HCT116 (cell line): ENCODE measurements around the gene SYTL4. TPM values are rescaled to one million over a fixed set of nuclear protein-coding genes. Genes with fewer than 3 reads are reported as not detected.

ENCODE experiments used
- ATAC-seq: fragments of 200-7000 bp; cut with Tn5 transposase; 2 replicates; pipeline ENCODE4 v1.9.1; 2020; ENCODE audit warnings: mild to moderate bottlenecking, moderate library complexity
- BruUV-seq: library from RNA; stranded (reverse); fragments of 400-500 nt; replicated peaks from 2 replicates; lab custom pipeline; 2021; lab: Mats Ljungman, UMichigan
- CTCF ChIA-PET: fragments of 300-600 bp; sonication (Branson Sonifier 250); formaldehyde crosslinking; loops from one replicate; lab custom pipeline; 2021; ENCODE audit warnings: antibody characterized with exemption; lab: Charles Lee
- POLR2A ChIA-PET: fragments of 300-600, 350-600 bp; sonication (Branson Sonifier 250); formaldehyde crosslinking; loops from one replicate; lab custom pipeline; 2021; ENCODE audit warnings: antibody characterized with exemption; lab: Charles Lee
- RAD21 ChIA-PET, 2 experiments: fragments of 300-600 bp; sonication (Branson Sonifier 250); formaldehyde crosslinking; loops; one replicate each; lab custom pipeline; 2023; ENCODE audit warnings: low total read pairs in 2 of 2; ENCODE audit not compliant: uncharacterized antibody in 2 of 2, unreplicated experiment in 2 of 2, low non-redundant PET in 1 of 2; lab: Charles Lee
- DNase-seq: peaks from one replicate; pipeline ENCODE4 v3.0.0-alpha.2; 2010; ENCODE audit warnings: low read depth, low spot score
- H2AFZ ChIP-seq: fragments of 200-600 bp; shearing (Covaris generic), sonication (generic); 2 replicates; pipeline ENCODE4 v1.6.1; 2017; ENCODE audit warnings: low read depth, mixed run types, mixed read lengths, antibody characterized with exemption, low read length; ENCODE audit not compliant: poor library complexity, severe bottlenecking
- H3K27ac ChIP-seq: 2 replicates; pipeline ENCODE4 v1.5.1; 2012; ENCODE audit warnings: low read depth, low read length
- H3K27me3 ChIP-seq: fragments of 200-600 bp; sonication (generic); 2 replicates; pipeline ENCODE4 v1.6.1; 2016; ENCODE audit warnings: mixed run types, low read length, mixed read lengths; ENCODE audit not compliant: insufficient read depth
- H3K36me3 ChIP-seq, 2 experiments: fragments of 200-500 bp in 1 of 2; fragments of 200-600 bp in 1 of 2; sonication (Bioruptor generic) in 1 of 2; sonication (generic) in 1 of 2; 2 replicates each; pipeline versions ENCODE4 v1.5.1 to v1.6.1; 2014 to 2016; ENCODE audit warnings: low read length in 2 of 2, inconsistent platforms in 1 of 2, mixed read lengths in 1 of 2, mixed run types in 1 of 2; ENCODE audit not compliant: insufficient read depth in 2 of 2, control insufficient read depth in 1 of 2
- H3K4me1 ChIP-seq, 2 experiments: fragments of 200-600 bp in 1 of 2; sonication (generic) in 1 of 2; 2 replicates each; pipeline versions ENCODE4 v1.5.1 to v1.6.1; 2012 to 2017; ENCODE audit warnings: low read length in 2 of 2, inconsistent platforms in 1 of 2, mild to moderate bottlenecking in 1 of 2, mixed read lengths in 1 of 2, mixed run types in 1 of 2, moderate library complexity in 1 of 2; ENCODE audit not compliant: insufficient read depth in 2 of 2, control insufficient read depth in 1 of 2
- H3K4me2 ChIP-seq: fragments of 200-600 bp; sonication (generic); 2 replicates; pipeline ENCODE4 v1.6.1; 2017; ENCODE audit warnings: mixed run types, low read length, mixed read lengths
- H3K4me3 ChIP-seq, 2 experiments: fragments of 200-600 bp in 1 of 2; sonication (generic) in 1 of 2; replicated peaks in 1 of 2; 2 replicates each; pipeline ENCODE4 v1.5.1; 2011 to 2016; ENCODE audit warnings: low read length in 2 of 2, control low read depth in 1 of 2, low read depth in 1 of 2, mild to moderate bottlenecking in 1 of 2, mixed read lengths in 1 of 2, mixed run types in 1 of 2
- H3K79me2 ChIP-seq: fragments of 200-600 bp; sonication (generic); 2 replicates; pipeline ENCODE4 v1.6.1; 2017; ENCODE audit warnings: mild to moderate bottlenecking, mixed run types, low read length, moderate library complexity, mixed read lengths; ENCODE audit not compliant: insufficient read depth
- H3K9ac ChIP-seq: fragments of 200-600 bp; sonication (generic); 2 replicates; pipeline ENCODE4 v1.6.1; 2016; ENCODE audit warnings: low read length, mixed read lengths
- H3K9me2 ChIP-seq: fragments of 200-600 bp; sonication (generic), shearing (Covaris generic); 2 replicates; pipeline ENCODE4 v1.6.1; 2017; ENCODE audit warnings: mixed run types, mild to moderate bottlenecking, moderate library complexity; ENCODE audit not compliant: insufficient read depth
- H3K9me3 ChIP-seq, 2 experiments: fragments of 200-500 bp in 1 of 2; fragments of 200-600 bp in 1 of 2; sonication (Bioruptor generic) in 1 of 2; sonication (generic) in 1 of 2; 2 replicates each; pipeline ENCODE4 v1.6.1; 2014 to 2017; ENCODE audit warnings: low read length in 2 of 2, mixed read lengths in 2 of 2, inconsistent platforms in 1 of 2, low read depth in 1 of 2, mild to moderate bottlenecking in 1 of 2, mixed run types in 1 of 2, moderate library complexity in 1 of 2; ENCODE audit not compliant: control insufficient read depth in 1 of 2, insufficient read depth in 1 of 2
- H4K20me1 ChIP-seq: fragments of 200-600 bp; sonication (generic), shearing (Covaris generic); 2 replicates; pipeline ENCODE4 v1.6.1; 2017; ENCODE audit warnings: mixed run types, mild to moderate bottlenecking, moderate library complexity; ENCODE audit not compliant: insufficient read depth
- ATF3 ChIP-seq: IDR thresholded peaks from 2 replicates; pipeline ENCODE4 v1.6.1; 2012
- CEBPB ChIP-seq: IDR thresholded peaks from 2 replicates; pipeline ENCODE4 v1.6.1; 2012; ENCODE audit warnings: low read depth
- EZH2 ChIP-seq: fragments of 200-600 bp; sonication (generic); IDR thresholded peaks from 2 replicates; pipeline ENCODE4 v1.6.1; 2017; ENCODE audit warnings: antibody characterized with exemption, mixed run types
- EZH2phosphoT487 ChIP-seq: fragments of 200-600 bp; IDR thresholded peaks from 2 replicates; pipeline ENCODE4 v1.6.1; 2018; ENCODE audit warnings: antibody characterized with exemption, borderline replicate concordance
- FOSL1 ChIP-seq: IDR thresholded peaks from 2 replicates; pipeline ENCODE4 v1.6.1; 2012; ENCODE audit warnings: low read depth
- RAD21 ChIP-seq: IDR thresholded peaks from 2 replicates; pipeline ENCODE4 v1.6.1; 2012; ENCODE audit warnings: low read depth, mild to moderate bottlenecking
- REST ChIP-seq: IDR thresholded peaks from 2 replicates; pipeline ENCODE4 v1.6.1; 2012; ENCODE audit warnings: low read depth
- SIN3A ChIP-seq: IDR thresholded peaks from 2 replicates; pipeline ENCODE4 v1.6.1; 2012; ENCODE audit warnings: low read depth
- SP1 ChIP-seq: IDR thresholded peaks from 2 replicates; pipeline ENCODE4 v1.6.1; 2012; ENCODE audit warnings: low read depth
- YY1 ChIP-seq: IDR thresholded peaks from 2 replicates; pipeline ENCODE4 v1.6.1; 2011; ENCODE audit warnings: low read length, low read depth, moderate library complexity, mild to moderate bottlenecking; ENCODE audit not compliant: insufficient replicate concordance; ENCODE audit errors: extremely low read depth
- intact Hi-C: fragments of 100-400 bp; cut with micrococcal nuclease; formaldehyde crosslinking; loops from 2 replicates; pipeline ENCODE4 v1.10.0; 2022
- total RNA-seq: library from RNA; stranded (reverse); gene quantifications from one replicate; pipeline ENCODE4 v1.2.1, GENCODE V29; 2021; ENCODE audit not compliant: unreplicated experiment
- TF ChIP-seq, protein P1 (sequence below): IDR thresholded peaks from 2 replicates; pipeline ENCODE4 v1.6.1; 2011; ENCODE audit warnings: mild to moderate bottlenecking, low read length, moderate library complexity; ENCODE audit not compliant: insufficient replicate concordance; ENCODE audit errors: extremely low read depth
- TF ChIP-seq, protein P2 (sequence below): IDR thresholded peaks from 2 replicates; pipeline ENCODE4 v1.6.1; 2012

The SYTL4 gene
- total RNA-seq, 1 experiment from 2014 or later, result 8.8 TPM

DNA sequence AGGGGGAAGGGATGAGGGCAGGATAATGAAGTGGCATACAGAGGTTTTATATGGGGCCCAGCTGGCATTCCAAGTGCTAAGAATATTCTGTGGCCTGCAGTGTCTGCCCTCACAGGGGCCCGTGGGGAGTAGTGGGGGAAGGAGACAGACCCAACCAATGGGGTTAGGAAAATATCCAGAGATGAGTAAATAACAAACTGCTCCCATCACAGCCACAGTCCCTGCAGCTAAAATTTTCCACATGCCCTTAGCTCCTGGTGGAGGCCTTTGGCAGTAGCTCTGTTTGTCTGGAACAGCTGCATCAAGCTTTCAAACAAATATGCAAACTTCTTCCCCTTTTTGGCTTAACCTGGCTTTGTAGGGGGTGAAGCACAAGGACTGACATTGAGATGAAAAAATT, 84.8 kb downstream of the SYTL4 start:
- RAD21 ChIA-PET, result no interaction called here
- H3K79me2 ChIP-seq, result no peaks in the 10 kb centered on the region
- no peak overlapping the region for H3K4me2 ChIP-seq
- H3K9me3 ChIP-seq, result no peaks in the 10 kb centered on the region
- ATAC-seq, result no peak
- CTCF ChIA-PET, result interaction anchor here (0.8 to 1.5 kb wide), 2 partner anchors 24 to 32 kb away, joined by 3 to 5 read pairs; no protein-coding TSS in a partner anchor
- no peak overlapping the region for H3K27ac ChIP-seq
- no peaks in the 10 kb centered on the region for H3K36me3 ChIP-seq
- H2AFZ ChIP-seq, result no peak overlapping the region
- POLR2A ChIA-PET, result interaction anchor here (1.7 kb wide), 1 partner anchor 10 kb away, joined by 5 read pairs; the partner anchor contains the start of gene TSPAN6
- H3K4me1 ChIP-seq, result peaks cover 19 to 68% of the 10 kb centered on the region in 2 experiments
- intact Hi-C loops, result no loop called here
- no peak for DNase-seq
- TF ChIP-seq SIN3A (no peak), SP1 (no peak), REST (no peak), ATF3 (no peak), EZH2phosphoT487 (no peak), EZH2 (no peak), RAD21 (no peak), YY1 (no peak), CEBPB (no peak), FOSL1 (no peak)
- TF ChIP-seq, protein P1, sequence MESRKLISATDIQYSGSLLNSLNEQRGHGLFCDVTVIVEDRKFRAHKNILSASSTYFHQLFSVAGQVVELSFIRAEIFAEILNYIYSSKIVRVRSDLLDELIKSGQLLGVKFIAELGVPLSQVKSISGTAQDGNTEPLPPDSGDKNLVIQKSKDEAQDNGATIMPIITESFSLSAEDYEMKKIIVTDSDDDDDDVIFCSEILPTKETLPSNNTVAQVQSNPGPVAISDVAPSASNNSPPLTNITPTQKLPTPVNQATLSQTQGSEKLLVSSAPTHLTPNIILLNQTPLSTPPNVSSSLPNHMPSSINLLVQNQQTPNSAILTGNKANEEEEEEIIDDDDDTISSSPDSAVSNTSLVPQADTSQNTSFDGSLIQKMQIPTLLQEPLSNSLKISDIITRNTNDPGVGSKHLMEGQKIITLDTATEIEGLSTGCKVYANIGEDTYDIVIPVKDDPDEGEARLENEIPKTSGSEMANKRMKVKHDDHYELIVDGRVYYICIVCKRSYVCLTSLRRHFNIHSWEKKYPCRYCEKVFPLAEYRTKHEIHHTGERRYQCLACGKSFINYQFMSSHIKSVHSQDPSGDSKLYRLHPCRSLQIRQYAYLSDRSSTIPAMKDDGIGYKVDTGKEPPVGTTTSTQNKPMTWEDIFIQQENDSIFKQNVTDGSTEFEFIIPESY, result no peak
- TF ChIP-seq, protein P2, sequence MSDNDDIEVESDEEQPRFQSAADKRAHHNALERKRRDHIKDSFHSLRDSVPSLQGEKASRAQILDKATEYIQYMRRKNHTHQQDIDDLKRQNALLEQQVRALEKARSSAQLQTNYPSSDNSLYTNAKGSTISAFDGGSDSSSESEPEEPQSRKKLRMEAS, result no peak
- H3K9me2 ChIP-seq, result no peaks in the 10 kb centered on the region
- no peaks in the 10 kb centered on the region for H4K20me1 ChIP-seq
- no peak overlapping the region for H3K9ac ChIP-seq
- no TSS peak for BruUV-seq
- no peak overlapping the region for H3K4me3 ChIP-seq
- no peaks in the 10 kb centered on the region for H3K27me3 ChIP-seq
